CD4-positive, alpha-beta T cell (primary cell): ENCODE measurements around the gene HDAC4. TPM values are rescaled to one million over a fixed set of nuclear protein-coding genes. Genes with fewer than 3 reads are reported as not detected.

Experiments
- ATAC-seq: fragments of 200-7000 bp; cut with Tn5 transposase; one replicate; pipeline ENCODE4 v1.10.0; 2022; ENCODE audit warnings: mild to moderate bottlenecking; ENCODE audit not compliant: poor library complexity
- CTCF ChIA-PET: fragments of 350-600 bp; sonication (Branson Sonifier 250); formaldehyde crosslinking; loops from one replicate; lab custom pipeline; 2021; ENCODE audit warnings: antibody characterized with exemption, inconsistent platforms; lab: Charles Lee
- POLR2A ChIA-PET: fragments of 350-600 bp; sonication (Branson Sonifier 250); formaldehyde crosslinking; loops from one replicate; lab custom pipeline; 2021; ENCODE audit warnings: antibody characterized with exemption, inconsistent platforms; lab: Charles Lee
- DNase-seq, 14 experiments: peaks; one replicate each; pipeline ENCODE4 v3.0.0-alpha.2; 2013 to 2020; ENCODE audit warnings: mixed read lengths in 2 of 14
- H3K27ac ChIP-seq, 2 donors: one replicate each; pipeline versions ENCODE4 v1.5.1 to v1.7.0; 2013; ENCODE audit warnings: low read length in 2 of 2, low read depth in 1 of 2, mild to moderate bottlenecking in 1 of 2
- H3K27me3 ChIP-seq, 2 experiments: 1 replicate in 1 of 2; 2 replicates in 1 of 2; pipeline versions ENCODE4 v1.6.1 to v1.7.0; 2013; ENCODE audit warnings: low read length in 2 of 2, control low read depth in 1 of 2, mild to moderate bottlenecking in 1 of 2, moderate library complexity in 1 of 2; ENCODE audit not compliant: insufficient read depth in 2 of 2, control insufficient read depth in 1 of 2
- H3K36me3 ChIP-seq: one replicate; pipeline ENCODE4 v1.6.1; 2013; ENCODE audit warnings: low read length, control low read depth; ENCODE audit not compliant: insufficient read depth
- H3K4me1 ChIP-seq: one replicate; pipeline ENCODE4 v1.6.1; 2013; ENCODE audit warnings: low read length, control low read depth; ENCODE audit not compliant: insufficient read depth
- H3K4me3 ChIP-seq: one replicate; pipeline ENCODE4 v1.5.1; 2013; ENCODE audit warnings: mild to moderate bottlenecking, low read length, moderate library complexity
- H3K9me3 ChIP-seq, 2 experiments: 1 replicate in 1 of 2; 2 replicates in 1 of 2; pipeline versions ENCODE4 v1.6.1 to v1.7.0; 2013; ENCODE audit warnings: low read length in 2 of 2, mild to moderate bottlenecking in 2 of 2, control low read depth in 1 of 2, moderate library complexity in 1 of 2; ENCODE audit not compliant: control insufficient read depth in 1 of 2, insufficient read depth in 1 of 2
- H3K27ac Mint-ChIP-seq: one replicate; pipeline ENCODE4 v1.8.0; 2020; ENCODE audit warnings: mixed read lengths
- H3K27me3 Mint-ChIP-seq: one replicate; pipeline ENCODE4 v1.8.0; 2021; ENCODE audit warnings: mixed read lengths
- H3K36me3 Mint-ChIP-seq: one replicate; pipeline ENCODE4 v1.8.0; 2021; ENCODE audit warnings: low read depth, mixed read lengths
- H3K4me1 Mint-ChIP-seq: one replicate; pipeline ENCODE4 v1.8.0; 2021; ENCODE audit warnings: low read depth, mixed read lengths
- H3K4me3 Mint-ChIP-seq: one replicate; pipeline ENCODE4 v1.8.0; 2020; ENCODE audit warnings: mild to moderate bottlenecking, mixed read lengths
- H3K9me3 Mint-ChIP-seq: one replicate; pipeline ENCODE4 v1.8.0; 2020; ENCODE audit warnings: mixed read lengths
- intact Hi-C, 2 experiments: fragments of 100-400 bp; cut with DNase I in 1 of 2; cut with micrococcal nuclease in 1 of 2; formaldehyde crosslinking; loops; one replicate each; pipeline versions ENCODE4 v1.15.1 to v1.9.0; 2023 to 2025; cut with DNase I, micrococcal nuclease
- total RNA-seq, 174 experiments: library from RNA in 2 of 174; stranded (reverse) in 2 of 174; gene quantifications; one replicate each; pipeline ENCODE4 v1.2.3 and lab custom pipeline; 2021 to 2026
- TF ChIP-seq, protein P1 (sequence below): fragments of 200-600 bp; IDR thresholded peaks from one replicate; pipeline ENCODE4 v1.8.0; 2022; ENCODE audit warnings: antibody characterized with exemption, mild to moderate bottlenecking

Gene HDAC4
- total RNA-seq, 2 experiments from 2014 or later = 45.3 to 49.2 TPM

DNA sequence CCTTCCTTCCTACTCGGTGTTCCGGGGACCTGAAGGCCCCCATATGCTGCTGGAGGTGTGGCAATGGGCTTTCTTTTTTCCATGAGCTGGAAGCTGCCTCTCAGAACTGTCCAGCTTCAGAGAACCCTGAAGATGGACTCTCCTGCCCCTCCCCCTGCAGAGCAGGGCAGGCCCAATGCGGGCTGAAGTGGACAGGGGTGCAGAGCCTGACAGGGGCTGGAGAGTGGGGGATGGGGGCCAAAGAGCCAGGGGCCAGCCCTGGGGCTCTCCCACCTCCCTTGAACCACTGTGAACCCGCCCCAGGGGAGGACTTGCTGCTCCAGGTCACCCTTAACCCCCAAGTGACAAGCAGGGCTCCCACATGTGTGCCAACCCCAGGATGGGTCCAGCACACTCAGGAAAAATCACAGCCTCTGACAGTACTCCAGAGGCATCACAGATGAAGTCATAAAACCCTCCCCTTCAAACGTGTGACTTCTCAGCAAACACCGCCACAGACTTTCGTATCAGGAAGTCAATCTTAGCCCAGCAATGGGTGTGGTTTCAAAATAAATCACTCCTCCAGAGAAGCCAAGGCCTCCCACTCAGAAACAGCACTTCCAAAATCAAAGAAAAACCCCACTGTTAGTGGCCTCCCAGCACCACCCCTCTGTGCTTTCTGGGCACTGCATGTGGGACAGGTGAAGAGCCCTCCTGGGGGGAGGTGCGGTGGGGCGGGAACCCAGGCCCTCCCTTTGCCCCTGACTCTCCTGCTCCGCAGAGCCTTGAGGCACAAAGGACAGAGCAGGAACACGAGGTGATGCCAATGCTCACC lies 135.8 kb downstream of the HDAC4 start:
- peak overlapping the region; percentile 91 for H3K4me3 Mint-ChIP-seq
- H3K9me3 Mint-ChIP-seq = no peaks in the 10 kb centered on the region
- ChIA-PET POLR2A (interaction anchor here (0.8 to 5.9 kb wide), 9 partner anchors 8 to 137 kb away, joined by 3 to 87 read pairs (median 15); partner anchors contain the start of gene HDAC4), CTCF (interaction anchor here (0.7 to 2.3 kb wide), 4 partner anchors 10 to 121 kb away, joined by 3 to 10 read pairs (median 4); no protein-coding TSS in a partner anchor)
- H3K36me3 Mint-ChIP-seq = no peaks in the 10 kb centered on the region
- peak; percentile 75 for ATAC-seq
- intact Hi-C loops = loop anchor here (1.0 to 10.0 kb wide), 9 partner anchors 34 to 727 kb away; no protein-coding TSS in a partner anchor
- Histone ChIP-seq H3K9me3 (no peaks in the 10 kb centered on the region), H3K27ac (peak overlapping the region; percentile 81 to 83), H3K36me3 (peaks cover 6% of the 10 kb centered on the region), H3K27me3 (no peaks in the 10 kb centered on the region), H3K4me1 (peaks cover 99% of the 10 kb centered on the region), H3K4me3 (peak overlapping the region; percentile 68)
- TF ChIP-seq, protein P1, sequence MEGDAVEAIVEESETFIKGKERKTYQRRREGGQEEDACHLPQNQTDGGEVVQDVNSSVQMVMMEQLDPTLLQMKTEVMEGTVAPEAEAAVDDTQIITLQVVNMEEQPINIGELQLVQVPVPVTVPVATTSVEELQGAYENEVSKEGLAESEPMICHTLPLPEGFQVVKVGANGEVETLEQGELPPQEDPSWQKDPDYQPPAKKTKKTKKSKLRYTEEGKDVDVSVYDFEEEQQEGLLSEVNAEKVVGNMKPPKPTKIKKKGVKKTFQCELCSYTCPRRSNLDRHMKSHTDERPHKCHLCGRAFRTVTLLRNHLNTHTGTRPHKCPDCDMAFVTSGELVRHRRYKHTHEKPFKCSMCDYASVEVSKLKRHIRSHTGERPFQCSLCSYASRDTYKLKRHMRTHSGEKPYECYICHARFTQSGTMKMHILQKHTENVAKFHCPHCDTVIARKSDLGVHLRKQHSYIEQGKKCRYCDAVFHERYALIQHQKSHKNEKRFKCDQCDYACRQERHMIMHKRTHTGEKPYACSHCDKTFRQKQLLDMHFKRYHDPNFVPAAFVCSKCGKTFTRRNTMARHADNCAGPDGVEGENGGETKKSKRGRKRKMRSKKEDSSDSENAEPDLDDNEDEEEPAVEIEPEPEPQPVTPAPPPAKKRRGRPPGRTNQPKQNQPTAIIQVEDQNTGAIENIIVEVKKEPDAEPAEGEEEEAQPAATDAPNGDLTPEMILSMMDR = peak; percentile 20
- H3K27me3 Mint-ChIP-seq = no peaks in the 10 kb centered on the region
- H3K27ac Mint-ChIP-seq = peak overlapping the region; percentile 95
- H3K4me1 Mint-ChIP-seq = peaks cover 87% of the 10 kb centered on the region
- peak in 13 of 14 experiments; percentile 36 to 93 (median 63) for DNase-seq

DNA sequence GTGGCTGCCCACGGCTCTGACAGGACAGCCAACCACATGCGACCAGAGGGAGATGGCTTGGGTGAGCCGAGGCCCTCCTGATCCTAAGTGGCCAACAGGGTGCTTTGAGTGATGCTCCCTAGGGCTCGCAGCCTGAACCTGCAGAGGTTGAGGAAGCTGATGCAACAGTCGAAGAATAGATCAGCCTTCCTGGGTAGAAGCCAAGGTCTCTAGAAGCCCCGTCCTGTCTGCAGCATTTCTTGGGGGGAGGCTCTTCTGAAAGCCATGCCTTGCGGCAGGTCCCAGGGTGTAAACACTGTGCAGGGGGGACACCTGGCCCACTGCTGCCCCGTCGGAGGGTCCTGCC lies 136.4 kb downstream of the HDAC4 start:
- ChIA-PET CTCF (interaction anchor here (2.3 kb wide), 1 partner anchor 10 kb away, joined by 10 read pairs; no protein-coding TSS in a partner anchor), POLR2A (interaction anchor here (0.8 to 5.9 kb wide), 10 partner anchors 9 to 137 kb away, joined by 3 to 64 read pairs (median 5); partner anchors contain the start of gene HDAC4)
- Histone ChIP-seq H3K27ac (peak overlapping the region; percentile 81 to 83), H3K36me3 (peaks cover 6% of the 10 kb centered on the region), H3K4me1 (peaks cover 98% of the 10 kb centered on the region), H3K9me3 (no peaks in the 10 kb centered on the region), H3K4me3 (peak overlapping the region; percentile 68), H3K27me3 (no peaks in the 10 kb centered on the region)
- DNase-seq = peak in 5 of 14 experiments; percentile 34 to 55 (median 47)
- Mint-ChIP-seq H3K4me1 (peaks cover 87% of the 10 kb centered on the region), H3K4me3 (peak overlapping the region; percentile 65), H3K27ac (peak overlapping the region; percentile 95), H3K9me3 (no peaks in the 10 kb centered on the region), H3K36me3 (no peaks in the 10 kb centered on the region), H3K27me3 (no peaks in the 10 kb centered on the region)
- peak; percentile 5 for ATAC-seq
- TF ChIP-seq, protein P1 = no peak
- intact Hi-C loops = loop anchor here (2.0 to 10.0 kb wide), 4 partner anchors 34 to 360 kb away; no protein-coding TSS in a partner anchor

DNA sequence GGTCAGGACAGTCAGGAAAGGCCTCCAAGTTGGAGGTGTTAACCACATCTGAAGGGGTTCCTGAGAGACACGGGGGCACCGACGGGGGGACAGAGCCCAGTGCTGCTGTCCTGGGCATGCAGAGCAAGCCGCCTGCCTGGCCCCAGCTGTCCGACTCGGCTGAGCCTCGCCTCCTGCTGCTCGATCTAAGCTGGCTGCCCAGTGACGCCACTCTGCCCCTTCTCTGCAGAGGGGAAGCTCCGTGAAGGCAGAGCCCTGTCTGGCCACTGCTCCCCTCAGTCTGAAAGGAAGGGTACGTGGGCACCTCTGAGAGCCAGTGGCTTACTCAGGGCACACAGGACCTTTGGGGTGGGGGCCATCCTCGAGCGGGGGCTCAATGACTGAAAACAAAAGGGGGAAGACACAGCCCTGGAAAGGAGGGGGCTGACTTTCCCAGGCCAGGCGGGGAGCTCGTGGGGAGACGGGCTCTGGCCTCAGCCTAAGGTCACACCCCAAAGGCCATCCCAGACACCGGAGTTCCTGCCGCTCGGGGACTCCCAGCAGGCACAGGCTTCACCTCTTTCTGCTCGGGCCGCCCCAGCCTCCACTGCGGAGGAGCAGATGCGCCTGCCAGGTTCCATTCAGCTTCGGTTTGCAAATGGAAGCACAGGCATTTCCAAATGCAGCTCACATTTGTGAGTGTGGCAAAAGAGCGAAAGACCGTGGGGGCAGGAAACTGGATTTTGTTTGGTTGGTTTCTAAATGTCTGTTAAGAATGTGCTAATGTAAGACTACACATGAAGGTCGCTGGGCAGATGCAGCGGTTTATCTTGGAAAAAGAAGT lies 136.9 kb downstream of the HDAC4 start:
- H3K4me1 ChIP-seq = peaks cover 98% of the 10 kb centered on the region
- Mint-ChIP-seq H3K4me1 (peaks cover 87% of the 10 kb centered on the region), H3K27ac (peak overlapping the region; percentile 95), H3K36me3 (no peaks in the 10 kb centered on the region), H3K27me3 (no peaks in the 10 kb centered on the region), H3K4me3 (peak overlapping the region; percentile 65), H3K9me3 (no peaks in the 10 kb centered on the region)
- peaks cover 6% of the 10 kb centered on the region for H3K36me3 ChIP-seq
- intact Hi-C loops = loop anchor here (2.0 to 10.0 kb wide), 4 partner anchors 33 to 361 kb away; no protein-coding TSS in a partner anchor
- H3K27ac ChIP-seq = peak overlapping the region; percentile 81 to 83
- TF ChIP-seq, protein P1 = no peak
- POLR2A ChIA-PET = interaction anchor here (0.8 to 5.9 kb wide), 10 partner anchors 9 to 138 kb away, joined by 3 to 64 read pairs (median 5); partner anchors contain the start of gene HDAC4
- ATAC-seq = no peak
- no peaks in the 10 kb centered on the region for H3K9me3 ChIP-seq
- peak in 3 of 14 experiments; percentile 2 to 33 (median 23) for DNase-seq
- no peaks in the 10 kb centered on the region for H3K27me3 ChIP-seq
- peak overlapping the region; percentile 68 for H3K4me3 ChIP-seq
- CTCF ChIA-PET = interaction anchor here (2.3 kb wide), 1 partner anchor 11 kb away, joined by 10 read pairs; no protein-coding TSS in a partner anchor
